Stimulated activated naive CD8-positive, alpha-beta T cell treated with anti-CD3 and anti-CD28 coated beads, Interleukin-15, amount 100 ng/mL, for 72 hours (primary cell): ENCODE measurements around the gene KRT6A.
"Not testable (repeated sequence)": the region's sequence is repeated elsewhere in the genome, so short reads cannot be mapped to it uniquely, and the experiment has no call there.

ENCODE experiments used
- ATAC-seq: fragments of 150-1000 bp; cut with Tn5 transposase; 2 replicates; pipeline ENCODE4 v1.10.0; 2021; ENCODE audit warnings: mild to moderate bottlenecking, moderate library complexity
- DNase-seq, 2 donors: peaks; one replicate each; pipeline ENCODE4 v3.0.0; 2021 to 2022
- H3K27ac Mint-ChIP-seq, 2 donors: one replicate each; pipeline ENCODE4 v1.8.0; 2022; ENCODE audit warnings: mild to moderate bottlenecking in 2 of 2, mixed read lengths in 2 of 2, moderate library complexity in 2 of 2
- H3K27me3 Mint-ChIP-seq: one replicate; pipeline ENCODE4 v1.8.0; 2022; ENCODE audit warnings: mixed read lengths
- H3K4me1 Mint-ChIP-seq: one replicate; pipeline ENCODE4 v1.8.0; 2022; ENCODE audit warnings: mild to moderate bottlenecking, mixed read lengths
- H3K4me3 Mint-ChIP-seq, 2 donors: one replicate each; pipeline ENCODE4 v1.8.0; 2022; ENCODE audit warnings: mild to moderate bottlenecking in 2 of 2, mixed read lengths in 2 of 2, moderate library complexity in 1 of 2
- H3K9me3 Mint-ChIP-seq, 2 donors: one replicate each; pipeline ENCODE4 v1.8.0; 2022; ENCODE audit warnings: mixed read lengths in 2 of 2

KRT6A gene

DNA sequence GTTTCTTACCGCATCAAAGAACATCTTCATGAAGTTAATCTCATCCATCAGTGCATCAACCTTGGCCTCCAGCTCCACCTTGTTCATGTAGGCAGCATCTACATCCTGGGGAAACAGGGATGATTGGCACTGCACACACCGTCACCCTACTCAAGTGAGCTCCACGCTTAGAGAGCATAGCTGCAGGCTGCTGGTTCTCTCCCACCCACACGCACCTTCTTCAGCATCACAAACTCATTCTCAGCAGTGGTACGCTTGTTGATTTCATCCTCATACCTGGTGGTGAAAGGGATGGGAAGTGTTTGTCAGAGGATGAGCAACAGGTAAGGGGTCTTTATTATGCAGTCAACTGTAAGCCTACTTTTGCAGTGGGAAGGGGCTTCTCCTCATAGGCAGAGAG is 24.8 kb upstream of the KRT6A start:
- peaks cover 16% of the 10 kb centered on the region for H3K27me3 Mint-ChIP-seq
- ATAC-seq (no peak), DNase-seq (no peak)
- no peak overlapping the region for H3K27ac Mint-ChIP-seq
- H3K9me3 Mint-ChIP-seq = no peaks in the 10 kb centered on the region
- H3K4me1 Mint-ChIP-seq = peaks cover 8% of the 10 kb centered on the region
- no peak overlapping the region for H3K4me3 Mint-ChIP-seq

DNA sequence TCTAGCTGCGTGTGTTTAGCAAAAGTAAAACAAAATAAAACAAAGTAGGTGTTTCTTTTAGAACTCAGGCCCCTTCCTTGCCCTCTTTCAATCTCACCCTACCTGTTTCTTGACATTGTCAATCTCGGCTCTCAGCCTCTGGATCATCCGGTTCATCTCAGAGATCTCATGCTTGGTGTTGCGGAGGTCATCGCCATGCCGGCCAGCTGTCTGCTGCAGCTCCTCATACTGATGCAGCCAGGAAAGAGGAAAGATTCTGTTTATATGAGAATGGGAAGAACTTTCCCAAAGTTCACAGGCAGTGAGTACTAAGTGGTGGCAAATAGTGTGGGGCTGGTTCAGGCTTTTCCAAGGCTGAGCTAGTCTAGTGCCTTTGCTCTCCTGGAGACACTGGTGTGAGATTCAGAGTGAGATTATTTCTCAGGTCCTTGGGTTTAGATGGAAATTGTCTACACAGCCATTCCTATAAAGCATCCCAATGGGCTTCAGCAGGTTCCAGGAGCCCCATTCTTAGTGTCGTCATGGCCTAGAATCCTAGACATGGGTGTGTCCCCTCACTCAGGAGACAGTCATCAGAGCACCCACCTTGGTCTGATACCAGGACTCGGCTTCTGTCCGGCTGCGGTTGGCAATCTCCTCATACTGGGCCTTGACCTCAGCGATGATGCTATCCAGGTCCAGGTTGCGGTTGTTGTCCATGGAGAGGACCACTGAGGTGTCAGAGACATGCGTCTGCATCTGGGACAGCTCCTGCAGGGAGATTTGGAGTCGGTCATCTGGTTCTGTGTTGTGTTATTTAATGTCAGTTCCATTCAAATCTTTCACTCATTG is 24.2 kb upstream of the KRT6A start:
- no peaks in the 10 kb centered on the region for H3K9me3 Mint-ChIP-seq

DNA sequence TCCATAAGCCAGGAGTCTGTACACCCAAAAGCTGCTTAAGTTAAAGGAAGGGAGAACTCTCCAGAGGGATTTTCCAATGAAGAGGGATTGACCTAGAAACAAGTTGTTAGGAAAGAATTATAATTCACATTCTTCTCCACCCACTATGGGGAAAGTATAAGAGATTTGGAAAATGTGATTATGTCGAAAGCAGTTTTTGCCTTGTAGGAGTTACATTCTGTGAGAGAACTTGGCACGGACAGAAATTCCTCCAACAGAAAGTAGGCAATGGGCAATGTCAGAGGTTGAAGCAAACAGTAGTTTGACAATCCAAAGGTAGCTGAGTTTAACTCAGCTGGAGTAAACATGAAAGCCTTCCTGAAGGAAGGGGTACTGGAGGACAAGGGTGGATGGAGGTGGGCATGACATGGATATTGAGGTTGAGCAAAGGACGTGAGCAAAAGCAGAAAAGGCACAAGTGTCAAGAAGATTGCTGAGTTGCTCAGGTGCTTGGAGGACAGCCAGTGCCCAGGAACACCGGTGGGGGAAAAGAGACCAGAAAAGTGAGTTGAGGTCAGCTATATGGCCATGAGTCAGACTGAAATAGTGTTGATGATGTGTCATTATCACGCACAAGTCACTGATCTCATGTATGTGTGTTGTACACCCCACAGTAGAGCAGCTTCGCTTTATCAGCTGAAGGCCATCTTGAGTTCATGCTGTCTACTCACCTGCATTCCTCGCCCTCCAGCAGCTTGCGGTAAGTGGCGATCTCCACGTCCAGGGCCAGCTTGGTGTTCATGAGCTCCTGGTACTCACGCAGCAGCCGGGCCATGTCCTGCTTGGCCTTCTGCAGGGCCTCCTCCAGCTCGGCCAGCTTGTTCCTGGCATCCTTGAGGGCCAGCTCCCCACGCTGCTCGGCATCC is 23.1 kb upstream of the KRT6A start:
- Mint-ChIP-seq H3K27ac (peak overlapping the region in 1 of 2 donors; percentile 59), H3K4me1 (peaks cover under 1% of the 10 kb centered on the region), H3K4me3 (no peak overlapping the region), H3K27me3 (no peaks in the 10 kb centered on the region), H3K9me3 (peaks cover 6 to 7% of the 10 kb centered on the region in 2 donors)
- DNase-seq = no peak
- ATAC-seq = no peak

More for the DNA sequence above, 24.2 kb upstream of the KRT6A start:
- H3K27ac Mint-ChIP-seq = no peak overlapping the region
- DNase-seq (no peak), ATAC-seq (no peak)
- H3K27me3 Mint-ChIP-seq = peaks cover 10% of the 10 kb centered on the region
- H3K4me1 Mint-ChIP-seq = peaks cover 8% of the 10 kb centered on the region
- no peak overlapping the region for H3K4me3 Mint-ChIP-seq

DNA sequence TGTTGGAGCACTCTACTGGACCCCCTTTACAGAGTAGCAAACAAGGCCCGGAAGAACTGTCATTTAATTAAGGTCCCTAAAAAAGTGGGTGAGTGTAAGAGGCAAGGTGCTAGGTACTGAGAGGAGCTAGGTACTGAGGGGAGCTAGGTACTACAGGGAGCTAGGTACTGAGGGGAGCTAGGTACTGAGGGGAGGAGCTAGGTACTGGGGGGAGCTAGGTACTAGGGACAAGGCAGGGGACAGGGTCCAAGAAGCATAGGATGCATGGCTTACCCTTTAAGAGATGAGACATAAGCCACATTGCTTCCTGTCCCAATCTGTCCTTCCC is 22.2 kb upstream of the KRT6A start:
- H3K27ac Mint-ChIP-seq = peak overlapping the region in 1 of 2 donors; percentile 1
- ATAC-seq (no peak), DNase-seq (no peak)
- no peaks in the 10 kb centered on the region for H3K4me1 Mint-ChIP-seq
- peaks cover 7 to 8% of the 10 kb centered on the region in 2 donors for H3K9me3 Mint-ChIP-seq
- peaks cover under 1% of the 10 kb centered on the region for H3K27me3 Mint-ChIP-seq
- H3K4me3 Mint-ChIP-seq = no peak overlapping the region

DNA sequence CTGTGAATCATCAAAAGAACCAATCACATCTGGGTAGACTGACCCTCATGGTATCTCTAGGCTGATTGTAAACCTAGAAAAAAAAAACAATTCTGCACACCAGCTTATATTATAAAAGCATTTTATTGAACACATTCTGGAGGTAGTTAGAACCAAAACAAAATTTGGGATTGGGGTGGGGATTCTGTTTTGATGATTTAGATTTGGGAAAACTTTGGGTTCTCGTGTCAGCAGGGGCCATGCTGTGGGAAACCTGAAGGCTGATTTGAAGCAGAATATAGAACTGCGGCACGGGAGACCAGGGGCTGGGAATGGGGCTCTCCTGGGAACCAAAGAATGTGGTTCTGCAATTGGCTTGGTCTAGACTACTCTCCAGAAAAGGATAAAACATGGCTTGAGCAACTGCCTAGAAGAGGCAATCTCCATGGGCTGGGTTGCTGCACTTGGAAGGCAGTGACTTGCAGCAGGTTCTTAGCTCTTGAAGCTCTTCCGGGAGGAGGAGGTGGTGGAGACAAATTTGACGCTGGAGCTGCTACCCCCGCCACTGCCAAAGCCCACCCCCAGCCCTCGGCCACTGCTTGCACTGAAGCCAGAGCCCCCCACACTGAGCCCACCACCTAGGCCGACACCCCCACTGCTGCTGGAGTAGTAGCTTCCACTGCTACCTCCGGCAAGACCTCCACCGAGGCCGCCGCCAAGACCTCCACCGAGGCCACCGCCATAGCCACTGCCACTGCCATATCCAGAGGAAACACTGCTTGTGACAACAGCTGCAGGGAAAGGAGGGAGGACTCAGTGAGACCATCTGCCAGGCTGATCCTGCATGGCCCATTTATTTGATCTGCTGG is 21.6 kb upstream of the KRT6A start:
- no peaks in the 10 kb centered on the region for H3K4me1 Mint-ChIP-seq
- H3K4me3 Mint-ChIP-seq = no peak overlapping the region
- H3K27ac Mint-ChIP-seq = no peak overlapping the region
- peaks cover 7 to 8% of the 10 kb centered on the region in 2 donors for H3K9me3 Mint-ChIP-seq
- ATAC-seq (no peak), DNase-seq (no peak)
- H3K27me3 Mint-ChIP-seq = peaks cover 7% of the 10 kb centered on the region

DNA sequence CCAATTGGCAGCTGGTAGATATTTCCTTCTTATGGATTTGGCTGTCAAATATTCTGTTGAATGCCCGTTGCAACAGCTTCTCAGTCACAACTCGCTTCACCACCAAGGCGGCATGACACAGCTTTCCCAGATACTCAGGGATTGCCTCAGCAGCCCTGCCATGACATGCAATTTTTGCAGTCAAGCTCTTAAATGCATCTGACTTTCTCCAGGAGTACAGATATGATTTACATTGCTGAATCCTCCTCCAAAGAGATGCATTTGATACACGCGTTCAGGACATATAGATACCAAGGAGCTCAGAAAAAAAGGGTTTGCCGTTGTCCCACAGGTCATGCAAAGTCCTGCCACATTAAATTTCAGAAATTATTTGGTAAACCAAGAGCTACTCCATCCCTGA is 20.7 kb upstream of the KRT6A start:
- ATAC-seq (no peak), DNase-seq (no peak)
- H3K27ac Mint-ChIP-seq = no peak overlapping the region
- peaks cover 9% of the 10 kb centered on the region for H3K27me3 Mint-ChIP-seq
- H3K9me3 Mint-ChIP-seq = peaks cover 7 to 8% of the 10 kb centered on the region in 2 donors
- no peaks in the 10 kb centered on the region for H3K4me1 Mint-ChIP-seq
- H3K4me3 Mint-ChIP-seq = no peak overlapping the region

DNA sequence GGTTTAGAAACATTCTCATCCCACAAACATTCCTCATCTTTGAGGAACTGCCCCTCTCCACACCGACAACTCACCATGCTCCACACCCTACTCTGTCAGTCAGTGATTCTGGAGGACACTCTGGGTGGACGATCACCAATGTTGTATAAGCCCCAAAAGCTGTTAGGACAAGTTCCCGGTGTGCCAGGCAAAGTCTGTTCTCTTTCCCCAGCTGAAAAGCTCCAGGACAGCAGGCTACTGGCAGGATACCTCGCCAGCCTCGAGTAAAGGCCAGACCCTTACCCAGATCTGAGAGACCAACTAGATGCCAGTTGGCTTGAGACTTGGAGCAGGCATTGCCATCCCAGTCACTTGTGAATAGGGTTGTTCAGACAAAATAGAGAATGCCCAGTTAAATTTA is 15.2 kb upstream of the KRT6A start:
- ATAC-seq (no peak), DNase-seq (no peak)
- no peak overlapping the region for H3K27ac Mint-ChIP-seq
- H3K4me1 Mint-ChIP-seq = no peaks in the 10 kb centered on the region
- peaks cover 45% of the 10 kb centered on the region for H3K27me3 Mint-ChIP-seq
- H3K9me3 Mint-ChIP-seq = peaks cover 7 to 8% of the 10 kb centered on the region in 2 donors
- H3K4me3 Mint-ChIP-seq = no peak overlapping the region

DNA sequence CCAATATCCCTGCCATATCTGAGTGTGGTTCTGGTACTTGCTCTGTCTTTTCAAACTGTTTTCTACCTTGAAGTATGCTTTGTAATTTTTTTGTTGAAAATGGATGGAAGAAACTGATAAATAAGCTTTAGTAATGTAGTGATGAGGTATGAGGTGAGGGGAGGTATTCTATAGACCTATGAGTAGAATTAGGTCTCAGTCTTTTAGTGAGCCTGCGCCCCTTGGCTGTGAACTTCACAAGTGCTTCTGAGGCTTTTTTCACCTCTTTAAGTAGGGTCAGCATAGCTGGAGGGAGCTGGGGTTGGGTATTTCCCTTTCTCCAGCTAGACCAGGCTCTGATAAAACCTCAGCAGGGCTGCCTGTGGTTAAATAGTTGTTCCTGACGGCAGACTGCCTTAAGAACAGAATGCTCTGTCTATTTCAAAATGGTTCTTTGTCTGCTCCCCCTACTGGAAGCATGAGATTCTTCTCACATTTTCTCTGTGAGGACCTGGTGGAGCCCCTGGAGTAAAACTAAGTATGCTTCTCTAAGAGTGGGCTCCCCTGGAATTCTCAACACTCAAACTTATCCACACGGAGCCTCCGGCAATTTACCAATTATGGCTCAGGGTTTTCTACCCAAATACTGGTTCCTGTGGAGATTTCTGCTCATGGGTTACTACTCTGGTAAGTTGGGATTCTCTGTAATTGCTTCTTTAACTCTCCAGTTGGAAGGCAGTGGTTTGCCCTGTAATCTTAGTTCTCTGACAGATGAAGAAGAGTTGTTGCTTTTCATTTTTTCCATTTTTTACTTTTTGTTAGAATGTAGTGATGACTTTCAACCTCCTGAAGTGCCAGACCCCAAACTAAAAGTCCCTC is 14.0 kb upstream of the KRT6A start:
- Mint-ChIP-seq H3K27ac (no peak overlapping the region), H3K9me3 (peaks cover 7 to 8% of the 10 kb centered on the region in 2 donors), H3K4me3 (no peak overlapping the region), H3K27me3 (peaks cover 45% of the 10 kb centered on the region), H3K4me1 (no peaks in the 10 kb centered on the region)
- no peak for DNase-seq
- peak; percentile 48 for ATAC-seq

DNA sequence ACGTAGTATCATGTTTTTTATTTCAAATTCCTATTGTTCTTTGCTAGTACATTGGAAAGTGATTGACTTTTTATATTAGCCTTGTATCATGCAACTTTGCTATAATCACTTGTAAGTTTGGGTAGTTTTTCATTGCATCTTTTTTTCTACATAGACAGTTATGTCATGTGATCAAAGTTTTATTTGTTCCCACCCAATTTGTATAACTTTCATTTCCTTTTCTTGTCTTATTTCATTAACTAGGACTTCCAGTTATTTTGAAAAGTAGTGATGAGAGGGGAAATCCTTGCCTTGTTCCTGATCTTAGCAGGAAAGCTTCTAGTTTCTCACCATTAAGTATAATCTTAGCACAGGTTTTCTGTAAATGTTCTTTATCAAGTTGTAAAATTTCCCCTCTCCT is 9.8 kb upstream of the KRT6A start:
- ATAC-seq (no peak), DNase-seq (no peak)
- no peak overlapping the region for H3K4me3 Mint-ChIP-seq
- peaks cover 35% of the 10 kb centered on the region for H3K27me3 Mint-ChIP-seq
- no peaks in the 10 kb centered on the region for H3K9me3 Mint-ChIP-seq
- no peaks in the 10 kb centered on the region for H3K4me1 Mint-ChIP-seq
- no peak overlapping the region for H3K27ac Mint-ChIP-seq

DNA sequence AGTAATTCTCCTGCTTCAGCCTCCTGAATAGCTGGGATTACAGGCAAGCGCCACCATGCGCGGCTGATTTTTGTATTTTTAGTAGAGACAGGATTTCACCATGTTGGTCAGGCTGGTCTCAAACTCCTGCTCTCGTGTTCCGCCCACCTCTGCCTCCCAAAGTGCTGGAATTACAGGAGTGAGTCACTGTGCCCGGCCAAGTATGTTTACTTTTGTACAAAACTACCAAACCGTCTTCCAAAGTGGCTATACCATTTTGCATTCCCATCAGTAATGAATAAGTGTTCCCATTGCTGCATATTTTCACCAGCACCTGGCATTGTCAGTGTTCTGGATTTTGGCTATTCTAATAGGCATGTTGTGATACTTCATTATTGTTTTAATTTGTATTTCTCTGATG is 8.4 kb upstream of the KRT6A start:
- Mint-ChIP-seq H3K27ac (no peak overlapping the region), H3K4me3 (no peak overlapping the region), H3K4me1 (no peaks in the 10 kb centered on the region), H3K9me3 (no peaks in the 10 kb centered on the region), H3K27me3 (peaks cover 28% of the 10 kb centered on the region)
- no peak for DNase-seq
- ATAC-seq = no peak

DNA sequence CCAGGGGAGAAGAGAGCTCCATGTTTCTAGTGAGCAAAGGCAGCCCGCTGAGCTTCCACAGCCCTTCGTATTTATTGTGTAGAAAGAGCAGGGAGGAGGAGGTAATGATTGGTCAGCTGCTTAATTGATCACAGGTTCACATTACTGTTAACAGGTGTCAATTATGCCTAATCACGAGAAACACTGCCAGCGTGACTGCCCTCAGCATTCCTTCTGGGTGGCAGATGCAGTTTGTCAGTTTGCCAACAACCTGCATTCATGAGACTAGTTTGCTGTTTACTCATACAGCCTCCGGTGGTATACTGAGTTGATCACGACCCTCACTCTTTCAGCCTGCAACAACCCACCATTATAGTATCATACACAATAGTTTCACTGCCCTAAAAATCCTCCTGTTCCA is 7.5 kb upstream of the KRT6A start:
- not testable (repeated sequence) for H3K4me3 Mint-ChIP-seq, H3K27ac Mint-ChIP-seq, DNase-seq, H3K9me3 Mint-ChIP-seq, H3K4me1 Mint-ChIP-seq, ATAC-seq
- H3K27me3 Mint-ChIP-seq = peaks cover 20% of the 10 kb centered on the region

DNA sequence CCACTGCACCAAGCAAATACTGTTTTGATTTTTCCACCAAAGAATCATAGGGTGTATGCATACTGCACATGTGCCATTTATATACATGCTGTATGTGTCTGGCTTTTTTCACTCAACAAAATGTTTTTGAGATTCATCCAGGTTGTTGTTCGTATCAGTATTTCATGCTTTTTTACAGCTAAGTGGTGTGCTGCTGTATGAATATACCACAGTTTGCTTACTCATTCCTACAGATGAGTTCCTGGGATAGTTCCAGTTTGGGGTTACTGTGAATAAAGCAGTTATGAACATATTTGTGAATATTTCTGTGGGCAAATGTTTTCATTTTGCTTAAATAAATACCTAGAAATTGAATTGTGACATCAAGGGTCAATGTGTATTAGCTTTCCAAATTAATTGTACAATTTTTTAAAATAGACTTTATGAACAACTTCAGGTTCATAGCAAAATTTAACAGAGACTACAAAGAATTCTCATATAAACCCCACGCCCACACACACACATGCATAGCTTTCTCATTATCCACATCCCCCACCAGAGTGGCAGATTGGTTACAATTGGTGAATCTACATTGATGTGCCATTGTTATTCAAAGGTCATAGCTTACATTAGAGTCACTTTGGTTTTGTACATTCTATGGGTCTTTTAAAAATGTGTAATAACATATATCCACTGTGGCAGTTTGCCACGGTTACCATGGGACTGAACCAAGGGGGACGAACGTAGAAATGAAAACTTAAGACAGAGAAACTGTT is 6.9 kb upstream of the KRT6A start:
- Mint-ChIP-seq H3K9me3 (no peaks in the 10 kb centered on the region), H3K4me3 (no peak overlapping the region), H3K27ac (no peak overlapping the region), H3K27me3 (peaks cover 20% of the 10 kb centered on the region), H3K4me1 (peaks cover 5% of the 10 kb centered on the region)
- DNase-seq = no peak
- no peak for ATAC-seq

DNA sequence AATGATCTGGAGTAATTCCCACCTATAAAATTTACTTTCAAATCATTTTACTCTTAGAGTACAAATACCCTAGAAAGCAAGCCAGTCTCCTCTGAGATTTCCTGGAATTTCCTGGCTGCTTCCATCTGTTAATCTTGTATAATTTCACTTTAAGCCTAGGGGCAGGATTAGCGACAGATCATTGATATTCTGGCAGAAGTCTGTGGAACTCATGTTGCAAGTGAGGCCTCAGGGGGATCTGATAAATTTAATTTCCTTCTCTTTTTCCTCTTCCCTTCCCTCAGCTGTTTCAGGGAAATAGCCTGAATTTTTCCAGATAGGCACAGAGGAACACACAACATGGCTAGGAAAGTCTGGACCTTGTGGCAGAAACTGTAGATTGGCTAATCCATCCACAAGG is 5.9 kb upstream of the KRT6A start:
- DNase-seq (no peak), ATAC-seq (no peak)
- Mint-ChIP-seq H3K9me3 (no peaks in the 10 kb centered on the region), H3K27ac (no peak overlapping the region), H3K4me1 (peaks cover 5% of the 10 kb centered on the region), H3K4me3 (no peak overlapping the region), H3K27me3 (peaks cover 27% of the 10 kb centered on the region)

DNA sequence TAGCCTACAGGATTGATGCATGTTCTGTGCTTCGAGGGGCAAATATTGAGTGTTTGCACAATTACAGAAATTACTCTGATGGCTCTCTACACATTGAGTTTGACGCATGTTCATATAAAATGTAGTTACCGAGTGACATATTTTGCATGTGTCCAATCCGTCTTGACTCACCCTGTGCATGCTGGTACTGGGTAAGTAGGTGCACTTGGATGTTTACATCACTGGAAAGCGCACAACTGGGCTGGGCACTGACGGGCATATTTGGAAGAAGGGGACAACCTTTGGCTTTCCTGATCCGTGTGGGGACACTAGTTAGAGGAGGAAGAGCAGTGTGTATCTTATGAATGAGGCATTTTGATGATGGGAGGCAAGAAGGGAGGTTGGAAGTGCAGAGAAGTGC is 4.9 kb upstream of the KRT6A start:
- Mint-ChIP-seq H3K9me3 (no peaks in the 10 kb centered on the region), H3K27ac (no peak overlapping the region), H3K4me1 (peaks cover 5% of the 10 kb centered on the region), H3K27me3 (peaks cover 35% of the 10 kb centered on the region), H3K4me3 (no peak overlapping the region)
- DNase-seq = no peak
- no peak for ATAC-seq
